GM18507 (cell line): ENCODE results near the gene CYTH1.
"Not testable (repeated sequence)": the region's sequence is repeated elsewhere in the genome, so short reads cannot be mapped to it uniquely, and the experiment has no call there.

Experiments used
- DNase-seq: peaks from one replicate; pipeline ENCODE4 v3.0.0; 2011; ENCODE audit warnings: low read depth; ENCODE audit not compliant: insufficient read length; ENCODE audit errors: extremely low spot score
- FAIRE-seq: peaks from 2 replicates; lab custom pipeline; 2011; peaks lifted over from hg19 to GRCh38; lab: Jason Lieb, UNC

CYTH1 gene

DNA sequence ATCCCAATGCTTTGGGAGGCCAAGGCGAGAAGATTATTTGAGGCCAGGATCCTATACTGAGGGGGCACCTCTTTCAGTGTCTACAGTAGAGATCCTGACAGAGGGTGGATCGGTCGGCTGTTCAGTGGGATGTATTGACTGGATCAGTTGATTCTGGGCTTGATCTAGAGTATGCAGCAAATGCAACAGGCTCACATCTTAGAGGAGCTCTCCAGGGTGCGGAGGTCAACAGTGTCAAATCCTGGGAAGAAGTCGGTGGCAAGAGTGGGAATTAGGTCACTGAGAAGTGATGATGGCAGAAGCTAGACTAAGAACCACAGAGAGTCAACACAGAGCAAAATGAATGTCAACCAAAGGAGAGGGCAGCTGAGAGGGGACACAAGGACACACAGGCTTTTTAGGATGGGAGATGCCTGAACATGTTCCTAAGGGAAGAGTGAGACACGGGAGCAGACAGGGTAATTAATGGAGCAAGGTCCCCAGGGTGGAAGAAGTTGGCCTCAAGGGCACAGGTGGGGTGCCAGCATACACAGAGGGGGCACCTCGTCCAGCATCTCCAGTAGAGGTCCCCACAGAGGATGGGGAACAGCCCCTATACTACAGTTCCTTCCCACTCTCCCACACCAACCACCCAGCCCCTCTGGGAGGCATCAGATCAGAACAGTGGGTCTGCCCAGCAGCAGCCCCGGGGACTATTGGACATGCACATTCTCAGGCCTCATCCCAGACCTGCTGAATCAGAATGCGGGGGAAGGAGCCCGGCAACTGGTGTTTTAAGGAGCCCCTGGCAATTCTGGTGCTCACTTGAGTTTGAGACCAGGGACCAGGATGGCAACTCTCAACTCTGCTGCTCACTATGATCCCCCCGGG lies 10.0 kb upstream of the CYTH1 start:
- FAIRE-seq: no peak

DNA sequence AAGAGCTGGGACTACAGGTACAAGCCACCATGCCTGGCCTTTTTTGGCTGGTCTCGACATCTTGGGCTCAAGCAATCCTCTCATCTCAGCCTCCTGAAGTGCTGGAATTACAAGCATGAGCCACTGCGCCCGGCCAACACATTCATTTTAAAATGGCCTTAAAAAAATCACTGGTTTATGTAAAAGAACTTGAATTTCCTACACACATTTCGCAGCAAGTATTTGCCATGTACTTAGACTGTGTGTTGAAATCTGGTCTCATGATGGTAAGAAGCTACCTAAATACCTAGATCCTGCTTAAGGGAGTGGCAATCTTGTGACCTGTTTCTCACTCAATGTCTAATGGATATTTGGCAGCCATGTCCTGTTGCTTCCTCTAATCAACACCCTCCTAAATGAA lies 8.5 kb upstream of the CYTH1 start:
- FAIRE-seq: no peak
- DNase-seq: no peak

More for the DNA sequence above, 10.0 kb upstream of the CYTH1 start:
- no peak for DNase-seq

DNA sequence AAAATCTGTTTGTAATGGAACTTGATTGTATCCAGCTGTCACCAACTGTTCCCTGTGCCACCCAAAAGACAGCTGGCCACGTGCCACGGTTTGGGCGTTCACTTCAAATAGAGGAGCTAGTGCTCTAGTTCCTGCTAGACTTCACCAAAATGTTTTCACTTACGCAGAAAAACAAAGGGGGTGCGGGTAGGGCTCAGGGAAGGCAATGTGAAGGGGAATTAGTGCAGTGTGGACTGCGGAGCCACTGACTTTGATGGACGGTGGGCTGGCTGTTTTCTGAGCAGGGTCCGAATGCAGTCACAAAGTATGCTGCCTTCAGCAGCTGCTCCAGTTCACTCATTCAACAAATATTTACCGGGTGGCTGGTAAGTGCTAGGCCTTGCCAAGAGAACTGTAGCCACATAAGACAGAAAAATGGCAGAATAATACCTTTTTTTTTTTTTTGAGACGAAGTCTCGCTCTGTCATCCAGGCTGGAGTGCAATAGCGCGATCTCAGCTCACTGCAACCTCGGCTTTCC lies 7.6 kb upstream of the CYTH1 start:
- FAIRE-seq: no peak
- DNase-seq: no peak

DNA sequence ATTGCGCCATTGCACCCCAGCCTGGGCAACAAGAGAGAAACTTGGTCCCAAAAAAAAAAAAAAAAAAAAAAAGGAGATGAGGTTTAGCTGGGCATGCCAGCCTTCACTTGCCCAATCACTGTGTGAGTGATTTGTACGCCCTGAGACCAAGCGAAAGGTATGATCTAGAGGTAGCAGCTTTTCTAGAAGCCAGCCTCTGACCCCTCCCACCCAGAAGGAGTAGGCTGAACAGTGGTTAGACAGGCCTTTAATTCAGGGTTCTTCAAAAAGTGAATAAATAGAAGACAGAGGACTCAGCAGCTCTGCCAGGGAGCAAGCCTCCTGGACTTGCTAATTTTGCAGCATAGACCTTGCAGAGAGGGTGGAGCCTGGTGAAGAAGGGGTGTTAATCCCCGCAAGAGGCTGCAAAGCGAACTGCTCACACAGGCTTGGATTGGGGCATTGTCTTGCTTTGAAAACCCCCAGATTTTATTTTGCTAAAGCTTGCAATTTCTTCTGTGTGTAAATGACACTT lies 7.1 kb upstream of the CYTH1 start:
- DNase-seq (no peak), FAIRE-seq (no peak)

DNA sequence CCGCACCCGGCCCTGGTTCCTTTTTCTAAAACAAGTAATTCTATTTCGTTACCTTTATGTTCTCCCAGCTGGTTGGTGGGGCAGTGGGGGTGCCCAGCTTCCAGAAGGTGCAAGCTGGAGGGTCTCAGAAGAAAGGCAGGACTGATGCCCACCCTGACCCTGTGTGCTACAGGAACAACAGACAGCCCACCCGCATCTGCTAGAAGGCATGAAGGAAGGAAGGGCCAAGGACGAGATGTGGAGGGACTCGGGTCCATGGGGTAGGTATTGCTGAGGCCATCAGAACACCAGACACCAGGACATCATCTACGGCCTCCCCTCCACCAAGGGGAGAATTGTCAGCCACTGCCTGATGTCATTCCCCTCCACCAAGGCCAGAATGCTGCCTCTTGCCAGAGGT lies 6.4 kb upstream of the CYTH1 start:
- DNase-seq (no peak), FAIRE-seq (no peak)

DNA sequence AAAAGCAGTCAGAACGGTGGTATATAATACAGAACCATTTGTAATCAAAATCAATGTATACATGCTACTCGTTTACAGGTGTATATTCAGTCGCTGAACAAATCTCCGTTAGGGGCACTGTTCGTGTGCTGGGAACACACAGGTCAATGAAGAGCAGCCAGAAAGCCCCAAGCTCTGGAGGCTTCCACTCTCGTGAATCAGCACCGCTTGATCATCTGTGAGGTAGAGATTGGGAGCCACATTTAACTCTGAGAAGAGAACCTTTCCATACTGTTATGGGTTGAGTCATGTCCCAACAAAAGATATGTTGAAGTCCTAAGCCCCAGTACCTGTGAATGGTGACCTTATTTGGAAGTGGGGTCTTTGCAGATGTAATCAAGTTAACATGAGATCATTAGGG lies 5.4 kb upstream of the CYTH1 start:
- DNase-seq (no peak), FAIRE-seq (no peak)

DNA sequence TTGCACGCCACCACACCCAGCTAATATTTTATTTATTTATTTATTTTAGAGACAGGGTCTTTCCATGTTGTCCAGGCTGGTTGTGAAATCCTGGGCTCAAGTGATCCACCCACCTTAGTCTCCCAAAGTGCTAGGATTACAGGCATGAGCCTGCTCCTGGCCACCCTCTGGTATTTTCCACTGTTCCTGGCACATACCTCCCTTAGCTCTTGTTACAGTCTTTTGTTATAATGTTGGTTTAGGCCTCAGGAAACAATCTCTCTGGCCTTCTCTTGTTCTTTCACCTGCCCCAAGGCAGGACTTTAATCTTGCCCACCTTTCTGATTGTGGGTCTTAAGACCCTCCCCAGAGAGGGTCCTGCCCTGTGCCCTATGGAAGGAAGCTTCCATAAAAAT lies 3.6 kb upstream of the CYTH1 start:
- FAIRE-seq: no peak
- DNase-seq: no peak

DNA sequence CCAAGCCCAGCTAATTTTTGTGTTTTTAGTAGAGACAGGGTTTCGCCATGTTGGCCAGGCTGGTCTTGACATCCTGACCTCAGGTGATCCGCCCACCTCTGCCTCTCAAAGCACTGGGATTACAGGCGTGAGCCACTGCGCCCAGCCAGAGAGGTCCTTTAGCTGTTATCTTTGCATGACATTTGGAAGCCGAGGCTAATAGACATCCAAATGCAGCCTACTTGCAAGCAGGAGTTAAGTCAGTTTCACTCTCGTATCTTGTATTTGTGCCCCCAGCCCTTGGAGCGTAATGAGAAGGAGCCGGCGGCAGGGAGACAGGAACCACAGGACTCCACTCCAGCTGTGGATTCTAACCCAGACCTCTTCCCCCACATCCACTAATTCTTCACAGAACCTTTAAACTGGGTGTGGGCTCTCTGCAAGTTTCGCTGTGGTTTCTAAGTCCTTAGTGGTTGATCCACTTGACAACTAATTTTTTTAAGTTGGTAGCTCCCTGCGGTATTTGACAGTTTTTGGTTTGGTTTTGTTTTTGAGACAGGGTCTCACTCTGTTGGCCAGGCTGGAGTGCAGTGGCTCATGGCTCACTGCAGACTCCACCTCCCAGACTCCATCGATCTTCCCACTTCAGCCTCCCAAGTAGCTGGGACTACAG lies 3.1 kb upstream of the CYTH1 start:
- no peak for FAIRE-seq

DNA sequence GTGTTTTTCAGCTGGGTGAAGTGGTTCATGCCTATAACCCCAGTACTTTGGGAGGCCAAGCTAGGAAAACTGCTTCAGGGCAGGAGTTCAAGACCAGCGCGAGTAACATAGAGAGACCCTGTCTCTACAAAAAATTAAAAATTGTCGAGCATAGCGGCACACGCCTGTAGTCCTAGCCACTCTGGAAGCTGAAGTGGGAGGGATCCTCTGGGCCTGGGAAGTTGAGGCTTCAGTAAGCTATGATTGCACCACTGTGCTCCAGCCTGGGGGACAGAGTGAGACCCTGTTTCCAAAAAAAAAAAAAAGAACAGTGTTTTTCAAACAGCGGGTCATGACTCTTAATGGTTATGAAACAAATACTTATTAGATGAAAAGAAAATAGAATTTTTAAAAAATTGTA lies 2.3 kb upstream of the CYTH1 start:
- FAIRE-seq (no peak), DNase-seq (no peak)

More for the DNA sequence above, 3.1 kb upstream of the CYTH1 start:
- no peak for DNase-seq

DNA sequence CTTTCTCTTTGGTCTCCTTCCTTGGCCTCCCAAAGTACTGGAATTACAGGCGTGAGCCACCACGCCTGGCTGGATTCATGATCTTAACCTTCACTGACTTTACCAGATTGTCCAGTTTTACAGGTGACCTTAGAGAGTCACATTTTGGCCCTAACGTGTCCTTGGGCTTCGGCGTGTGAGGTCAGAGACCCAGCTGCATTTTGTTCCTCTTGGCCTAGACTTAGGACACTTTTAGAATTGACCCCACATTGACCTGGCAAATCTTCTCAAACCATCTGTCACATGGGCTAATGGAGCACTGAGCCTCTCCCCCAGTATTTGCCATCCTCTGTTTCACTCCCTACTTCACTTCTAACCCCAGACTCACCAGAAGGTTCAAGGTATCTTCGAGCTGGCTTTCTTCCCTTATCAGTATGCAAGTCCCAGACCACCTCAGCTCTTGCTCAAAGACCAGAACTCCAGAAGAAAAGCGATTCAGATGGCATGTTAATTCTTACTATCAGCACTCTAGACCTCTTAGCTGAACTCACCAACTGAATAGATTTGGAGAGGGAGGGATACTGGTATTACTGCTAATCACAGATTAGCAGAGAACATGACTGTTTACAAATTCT lies 1.7 kb upstream of the CYTH1 start:
- no peak for FAIRE-seq
- no peak for DNase-seq

DNA sequence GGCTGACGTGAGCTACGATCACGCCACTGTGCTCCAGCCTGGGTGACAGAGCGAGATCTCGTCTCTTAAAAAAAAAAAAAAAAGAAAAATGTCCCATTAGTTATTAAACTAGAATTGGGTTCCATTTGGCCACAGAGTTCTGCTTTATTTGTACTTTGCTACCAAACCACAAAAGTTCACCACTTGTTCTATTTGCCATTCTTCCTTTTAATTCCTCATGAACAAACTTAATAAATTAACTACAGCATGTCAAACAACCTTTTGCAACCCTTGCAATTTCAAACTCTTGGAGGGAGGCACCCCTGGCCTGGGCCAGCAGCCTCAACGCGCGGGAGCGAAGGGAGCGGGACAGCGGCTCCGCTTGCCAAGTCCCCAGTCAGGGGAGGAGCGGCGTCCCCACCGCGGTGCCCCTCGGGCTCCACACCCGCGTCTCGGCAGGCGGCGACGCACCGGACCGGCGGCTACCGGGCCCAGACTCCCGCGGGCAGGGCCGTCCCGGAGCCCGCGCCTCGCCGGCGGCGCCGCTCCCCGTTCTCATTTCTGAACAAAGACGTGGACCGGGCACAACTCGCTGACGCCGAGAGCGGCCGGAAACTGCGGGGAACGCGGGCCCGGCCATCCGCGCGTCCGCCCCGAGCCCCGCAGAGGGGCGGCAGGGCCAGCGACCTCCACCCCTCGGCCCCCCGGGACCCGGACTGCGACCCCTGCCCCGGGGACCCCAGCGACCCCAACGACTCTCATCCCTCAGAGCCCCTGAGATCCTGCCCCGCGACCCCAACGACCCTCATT lies 775 bp downstream of the CYTH1 start:
- FAIRE-seq (no peak), DNase-seq (no peak)

DNA sequence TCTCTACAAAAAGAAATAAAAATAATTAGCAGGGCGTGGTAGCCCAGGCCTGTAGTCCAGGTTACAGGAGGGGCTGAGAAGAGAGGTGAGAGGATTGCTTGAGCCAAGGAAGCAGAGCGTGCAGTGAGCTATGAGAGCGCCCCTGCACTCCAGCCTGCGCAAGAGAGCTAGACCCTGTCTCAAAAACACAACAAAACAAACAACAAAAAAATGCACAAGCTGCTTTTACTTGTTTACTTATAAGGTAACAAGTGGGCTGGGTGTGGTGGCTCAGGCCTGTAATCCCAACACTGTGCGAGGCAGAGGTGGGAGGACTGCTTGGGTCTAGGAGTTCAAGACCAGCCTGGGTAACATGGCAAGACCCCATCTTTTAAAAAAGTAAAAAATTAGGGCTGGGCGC lies 1.7 kb downstream of the CYTH1 start:
- FAIRE-seq (peak; percentile 54), DNase-seq (no peak)

DNA sequence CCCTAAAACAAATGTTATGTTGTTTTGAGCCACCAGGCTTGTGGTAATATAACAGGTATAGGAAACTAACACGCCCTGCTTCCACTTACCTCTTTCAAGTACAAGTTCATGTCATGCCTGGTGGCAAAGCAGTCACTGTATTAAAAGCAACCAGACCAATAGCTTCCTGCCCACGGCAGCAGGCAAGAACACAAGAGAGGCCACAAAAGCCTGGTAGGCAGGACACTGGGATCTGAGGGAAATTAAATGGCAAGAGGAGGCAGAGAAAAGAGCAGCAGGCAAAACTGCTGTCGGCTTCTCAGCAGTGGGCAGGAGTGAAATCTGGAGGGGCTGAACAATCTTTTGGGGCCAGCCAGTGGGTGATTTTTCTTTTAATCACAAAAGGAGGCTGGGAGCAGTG lies 2.2 kb downstream of the CYTH1 start:
- DNase-seq (no peak), FAIRE-seq (peak; percentile 83)

DNA sequence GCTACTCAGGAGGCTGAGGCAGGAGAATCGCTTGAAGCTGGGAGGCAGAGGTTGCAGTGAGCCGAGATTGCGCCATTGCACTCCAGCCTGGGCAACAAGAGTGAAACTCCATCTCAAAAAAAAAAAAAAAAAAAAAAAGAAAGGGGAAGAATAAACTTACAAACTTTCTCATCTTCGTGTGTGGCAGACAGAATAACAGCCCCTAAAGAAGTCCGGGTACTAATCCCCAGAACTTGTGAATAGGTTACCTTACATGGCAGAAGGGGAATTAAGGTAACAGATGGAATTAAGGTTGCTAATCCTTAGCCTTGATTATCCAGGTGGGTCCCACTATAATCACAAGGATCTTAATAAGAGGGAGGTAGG lies 2.8 kb downstream of the CYTH1 start:
- DNase-seq, FAIRE-seq: not testable (repeated sequence)

DNA sequence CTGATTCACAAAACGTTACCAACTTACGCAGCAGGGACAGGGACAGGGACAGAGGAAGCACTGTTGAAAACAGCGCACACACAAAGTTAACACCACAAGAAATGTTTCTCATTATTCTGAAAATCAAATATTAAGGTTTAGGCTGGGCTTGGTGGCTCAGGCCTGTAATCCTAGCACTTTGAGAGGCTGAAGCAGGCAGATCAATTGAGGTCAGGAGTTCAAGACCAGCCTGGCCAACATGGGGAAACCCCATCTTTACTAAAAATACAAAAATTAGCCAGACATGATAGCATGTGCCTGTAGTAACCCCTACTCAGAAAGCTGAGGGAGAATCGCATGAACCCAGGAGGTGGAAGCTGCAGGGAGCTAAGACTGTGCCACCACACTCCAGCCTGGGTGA lies 4.2 kb downstream of the CYTH1 start:
- FAIRE-seq: peak; percentile 35
- no peak for DNase-seq

DNA sequence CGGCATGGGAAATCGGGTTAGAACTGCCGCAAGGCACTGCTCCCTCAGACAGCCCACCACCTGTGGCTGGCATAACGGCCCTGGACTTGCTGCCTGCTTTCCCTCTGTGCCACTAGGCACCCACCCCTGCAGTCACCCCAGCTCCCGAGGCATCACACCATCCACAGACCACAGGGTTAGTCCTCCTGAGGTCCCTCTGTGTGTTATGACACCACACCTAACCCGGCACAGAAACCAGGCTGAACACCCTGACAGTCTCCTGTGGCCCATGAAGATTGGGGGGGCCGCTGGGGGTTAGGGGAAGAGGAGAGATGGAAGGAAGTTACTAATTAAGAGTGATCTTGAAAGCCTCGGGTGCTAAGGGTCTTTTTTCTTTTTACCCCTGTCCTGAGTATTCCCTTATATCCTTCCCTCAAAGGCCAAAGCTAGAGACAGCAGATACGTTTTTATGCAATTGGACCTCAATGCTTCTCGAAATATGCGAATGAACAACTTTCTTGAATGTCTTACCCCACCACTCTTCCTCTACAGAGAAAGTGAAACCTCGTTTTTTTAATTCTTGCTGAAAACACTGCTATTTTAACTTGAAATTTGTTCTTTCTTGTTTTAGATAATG lies 7.0 kb downstream of the CYTH1 start:
- DNase-seq (no peak), FAIRE-seq (peak; percentile 81)

DNA sequence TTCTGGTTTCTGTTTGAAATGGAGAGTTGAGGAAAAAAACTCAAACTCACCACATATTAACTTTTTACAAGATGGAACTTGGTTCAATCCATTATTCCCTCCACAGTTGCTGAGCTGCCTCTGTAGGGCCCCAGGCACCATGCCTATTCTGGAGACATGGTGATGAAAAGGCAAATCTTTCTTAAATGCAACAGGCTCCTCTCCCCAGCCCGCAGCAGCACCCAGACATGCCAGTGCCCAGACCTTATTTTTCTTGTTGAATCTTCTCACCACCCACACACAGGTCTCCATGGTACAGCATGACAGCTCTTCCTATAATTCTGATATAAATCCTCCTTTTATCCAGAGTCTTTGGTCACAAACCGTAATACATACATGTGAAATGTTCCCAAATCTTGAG lies 7.6 kb downstream of the CYTH1 start:
- DNase-seq (no peak), FAIRE-seq (no peak)

DNA sequence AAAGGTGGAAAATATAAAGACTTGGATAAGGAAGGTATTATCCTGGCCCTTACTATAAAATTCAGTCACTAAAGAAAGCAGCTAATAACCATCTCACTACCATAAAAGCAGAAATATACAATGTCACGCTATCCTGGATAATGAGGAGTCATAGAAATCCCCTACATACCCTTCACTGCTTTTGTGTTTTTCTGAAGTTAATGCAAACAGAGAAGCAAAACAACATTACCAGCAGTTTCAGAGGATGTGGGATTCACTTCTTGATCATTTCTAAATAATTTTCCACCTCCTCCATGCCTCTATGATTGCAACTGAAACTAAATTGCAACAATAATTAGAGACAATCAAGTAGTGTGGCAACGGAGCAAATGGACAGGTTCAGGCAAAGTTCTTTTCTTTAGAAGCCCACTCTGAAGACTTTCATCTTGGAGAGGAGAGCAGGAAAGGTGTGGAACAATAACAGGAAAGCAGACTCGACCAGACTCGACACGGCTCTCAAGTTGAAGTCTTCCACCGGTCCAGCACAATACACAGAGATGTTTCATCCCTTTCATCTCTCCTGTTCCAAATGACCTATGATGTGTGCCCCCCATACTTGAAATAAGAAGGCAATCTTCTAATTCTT lies 10.2 kb downstream of the CYTH1 start:
- FAIRE-seq: peak; percentile 75

More for the DNA sequence above, 10.2 kb downstream of the CYTH1 start:
- no peak for DNase-seq
